Measurements from ENCODE around the gene TRIM34. TPM values are rescaled to one million over a fixed set of nuclear protein-coding genes. Genes with fewer than 3 reads are reported as not detected.

Gene TRIM34
- total RNA-seq, 2 donors from 2014 or later: 9.0 to 10.7 TPM

Other genes with a start within 250 kb of the TRIM34 start
- not detected for gene OR51M1, start 241.2 kb upstream of the TRIM34 start, total RNA-seq
- gene OR51Q1, start 202.9 kb upstream of the TRIM34 start, total RNA-seq: not detected
- not detected for gene OR51I1, start 183.5 kb upstream of the TRIM34 start, total RNA-seq
- not detected for gene OR51I2, start 175.7 kb upstream of the TRIM34 start, total RNA-seq
- not detected for gene OR52D1, start 136.3 kb upstream of the TRIM34 start, total RNA-seq
- gene UBQLN3, start 115.0 kb upstream of the TRIM34 start, total RNA-seq: not detected
- gene UBQLNL, start 108.3 kb upstream of the TRIM34 start, total RNA-seq: under 1 TPM in 1 of 2 donors, not detected in 1; 0.30 TPM
- not detected for gene OR52H1, start 76.5 kb upstream of the TRIM34 start, total RNA-seq
- not detected for gene OR52B6, start 44.1 kb upstream of the TRIM34 start, total RNA-seq
- gene TRIM6, start 28.4 kb upstream of the TRIM34 start, total RNA-seq: 1 to 10 TPM in 1 of 2 donors, not detected in 1; 1.6 TPM
- 10 to 100 TPM; 12.9 to 19.4 TPM for gene TRIM5, start 60.1 kb downstream of the TRIM34 start, total RNA-seq
- gene TRIM22, start 64.8 kb downstream of the TRIM34 start, total RNA-seq: 100 to 1,000 TPM; 159 to 180 TPM
- gene OR56B1, start 111.4 kb downstream of the TRIM34 start, total RNA-seq: under 1 TPM; 0.24 to 0.56 TPM
- gene OR52N4, start 129.2 kb downstream of the TRIM34 start, total RNA-seq: 1 to 10 TPM; 1.4 to 2.4 TPM
- not detected for gene OR52N5, start 158.4 kb downstream of the TRIM34 start, total RNA-seq
- under 1 TPM in 1 of 2 donors, not detected in 1; 0.23 TPM for gene OR52N1, start 166.3 kb downstream of the TRIM34 start, total RNA-seq
- gene OR52N2, start 183.9 kb downstream of the TRIM34 start, total RNA-seq: not detected
- not detected for gene OR52E6, start 216.9 kb downstream of the TRIM34 start, total RNA-seq
- gene OR52E8, start 232.7 kb downstream of the TRIM34 start, total RNA-seq: not detected

Measured in activated T-cell treated with anti-CD3 and anti-CD28 coated beads, Interleukin-2, amount 50 U/mL, for 72 hours (primary cell).